ENCODE results near the gene FOCAD. TPM values are rescaled to one million over a fixed set of nuclear protein-coding genes. Genes with fewer than 3 reads are reported as not detected.

Gene FOCAD
- total and polyA plus RNA-seq, 7 experiments from 2014 or later, result 12.8 to 33.7 (median 18.3) TPM

DNA sequence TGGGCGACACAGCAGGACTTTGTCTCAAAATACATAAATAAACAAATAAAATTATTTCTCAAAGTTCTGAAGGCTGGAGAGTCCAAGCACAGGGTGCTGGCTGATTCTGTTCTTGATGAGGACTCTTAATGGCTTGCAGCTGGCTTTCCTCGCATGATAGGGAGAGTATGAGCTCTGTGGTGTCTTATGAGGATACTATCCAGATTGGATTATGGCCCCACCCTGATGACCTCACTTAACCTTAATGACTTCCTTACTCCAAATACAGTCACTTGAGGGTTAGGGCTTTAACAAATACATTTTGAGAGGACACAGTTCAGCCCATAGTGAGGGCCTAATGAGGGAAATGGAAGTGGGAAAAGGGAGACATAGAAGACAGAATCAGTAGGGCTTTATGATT, 87.7 kb downstream of the FOCAD start:
- H3K4me1 Mint-ChIP-seq, result peaks cover 0 to 8% (median 0%) of the 10 kb centered on the region in 7 donors
- POLR2A ChIA-PET, result no interaction called here
- no peaks in the 10 kb centered on the region for H3K27me3 Mint-ChIP-seq

GRCh38 chr9:20775683-20776082, 91.6 kb downstream of the FOCAD start:
- Mint-ChIP-seq H3K27me3 (no peaks in the 10 kb centered on the region), H3K36me3 (peaks cover 15 to 64% (median 35%) of the 10 kb centered on the region in 5 donors), H3K27ac (no peak overlapping the region), H3K4me3 (no peak overlapping the region), H3K9me3 (peaks cover 0 to 3% (median 0%) of the 10 kb centered on the region in 11 donors), H3K4me1 (peaks cover 0 to 8% (median 0%) of the 10 kb centered on the region in 7 donors)
- ChIA-PET POLR2A (no interaction called here), CTCF (no interaction called here)
- H3K4me1 ChIP-seq (ENCODE audit: control insufficient read depth in 2 of 2, insufficient read depth in 2 of 2, low read length in 2 of 2), result no peaks in the 10 kb centered on the region
- no peak overlapping the region for H3K27ac ChIP-seq (ENCODE audit: low read depth, low read length)
- H3K36me3 ChIP-seq (ENCODE audit: control insufficient read depth in 2 of 3, insufficient read depth in 3 of 3, low read length in 3 of 3), result peaks cover 0 to 9% (median 0%) of the 10 kb centered on the region in 3 experiments
- no peak overlapping the region for H3K4me3 ChIP-seq (ENCODE audit: low read length)
- ATAC-seq, result no peak
- H3K9me3 ChIP-seq (ENCODE audit: control insufficient read depth in 2 of 3, low read length in 3 of 3), result no peaks in the 10 kb centered on the region
- no peak for DNase-seq
- intact Hi-C loops (cut with micrococcal nuclease), result no loop called here
- no peaks in the 10 kb centered on the region for H3K27me3 ChIP-seq (ENCODE audit: control insufficient read depth in 2 of 2, insufficient read depth in 2 of 2, low read length in 2 of 2)

More for the DNA sequence above, 87.7 kb downstream of the FOCAD start:
- H3K9me3 Mint-ChIP-seq, result peaks cover 0 to 10% (median under 1%) of the 10 kb centered on the region in 11 donors
- H3K27ac Mint-ChIP-seq, result no peak overlapping the region
- DNase-seq (no peak), ATAC-seq (no peak)
- intact Hi-C loops (cut with micrococcal nuclease), result no loop called here
- Histone ChIP-seq H3K36me3 (ENCODE audit: control insufficient read depth in 2 of 3, insufficient read depth in 3 of 3, low read length in 3 of 3) (peaks cover 0 to 23% (median 3%) of the 10 kb centered on the region in 3 experiments), H3K4me3 (ENCODE audit: low read length) (no peak overlapping the region), H3K27me3 (ENCODE audit: control insufficient read depth in 2 of 2, insufficient read depth in 2 of 2, low read length in 2 of 2) (no peaks in the 10 kb centered on the region), H3K4me1 (ENCODE audit: control insufficient read depth in 2 of 2, insufficient read depth in 2 of 2, low read length in 2 of 2) (no peaks in the 10 kb centered on the region), H3K9me3 (ENCODE audit: control insufficient read depth in 2 of 3, low read length in 3 of 3) (no peaks in the 10 kb centered on the region), H3K27ac (ENCODE audit: low read depth, low read length) (no peak overlapping the region)
- CTCF ChIA-PET, result no interaction called here
- peaks cover 22 to 65% (median 43%) of the 10 kb centered on the region in 5 donors for H3K36me3 Mint-ChIP-seq
- no peak overlapping the region for H3K4me3 Mint-ChIP-seq

GRCh38 chr9:20781092-20781491, 97.0 kb downstream of the FOCAD start:
- Mint-ChIP-seq H3K4me3 (no peak overlapping the region), H3K36me3 (peaks cover 8 to 51% (median 29%) of the 10 kb centered on the region in 5 donors), H3K27me3 (no peaks in the 10 kb centered on the region), H3K27ac (no peak overlapping the region), H3K4me1 (peaks cover 0 to 5% (median 0%) of the 10 kb centered on the region in 7 donors), H3K9me3 (no peaks in the 10 kb centered on the region)
- no peak for ATAC-seq
- Histone ChIP-seq H3K27me3 (ENCODE audit: control insufficient read depth in 2 of 2, insufficient read depth in 2 of 2, low read length in 2 of 2) (no peaks in the 10 kb centered on the region), H3K36me3 (ENCODE audit: control insufficient read depth in 2 of 3, insufficient read depth in 3 of 3, low read length in 3 of 3) (no peaks in the 10 kb centered on the region), H3K4me1 (ENCODE audit: control insufficient read depth in 2 of 2, insufficient read depth in 2 of 2, low read length in 2 of 2) (no peaks in the 10 kb centered on the region), H3K27ac (ENCODE audit: low read depth, low read length) (no peak overlapping the region), H3K9me3 (ENCODE audit: control insufficient read depth in 2 of 3, low read length in 3 of 3) (no peaks in the 10 kb centered on the region), H3K4me3 (ENCODE audit: low read length) (no peak overlapping the region)
- no peak for DNase-seq
- intact Hi-C loops (cut with micrococcal nuclease), result no loop called here
- ChIA-PET CTCF (no interaction called here), POLR2A (no interaction called here)

GRCh38 chr9:20782289-20782688, 98.2 kb downstream of the FOCAD start:
- Mint-ChIP-seq H3K27me3 (no peaks in the 10 kb centered on the region), H3K9me3 (no peaks in the 10 kb centered on the region), H3K4me1 (peaks cover 0 to 5% (median 0%) of the 10 kb centered on the region in 7 donors), H3K4me3 (no peak overlapping the region), H3K27ac (no peak overlapping the region), H3K36me3 (peaks cover 8 to 46% (median 25%) of the 10 kb centered on the region in 5 donors)
- H3K9me3 ChIP-seq (ENCODE audit: control insufficient read depth in 2 of 3, low read length in 3 of 3), result no peaks in the 10 kb centered on the region
- H3K27ac ChIP-seq (ENCODE audit: low read depth, low read length), result no peak overlapping the region
- H3K4me3 ChIP-seq (ENCODE audit: low read length), result no peak overlapping the region
- no peak for ATAC-seq
- no peaks in the 10 kb centered on the region for H3K36me3 ChIP-seq (ENCODE audit: control insufficient read depth in 2 of 3, insufficient read depth in 3 of 3, low read length in 3 of 3)
- POLR2A ChIA-PET, result no interaction called here
- H3K4me1 ChIP-seq (ENCODE audit: control insufficient read depth in 2 of 2, insufficient read depth in 2 of 2, low read length in 2 of 2), result no peaks in the 10 kb centered on the region
- CTCF ChIA-PET, result no interaction called here
- no peak for DNase-seq
- H3K27me3 ChIP-seq (ENCODE audit: control insufficient read depth in 2 of 2, insufficient read depth in 2 of 2, low read length in 2 of 2), result no peaks in the 10 kb centered on the region
- intact Hi-C loops (cut with micrococcal nuclease), result no loop called here

GRCh38 chr9:20783057-20784038, 99.3 kb downstream of the FOCAD start:
- intact Hi-C loops (cut with micrococcal nuclease), result no loop called here
- Mint-ChIP-seq H3K27me3 (no peaks in the 10 kb centered on the region), H3K4me1 (peaks cover 0 to 5% (median 0%) of the 10 kb centered on the region in 7 donors), H3K9me3 (no peaks in the 10 kb centered on the region), H3K4me3 (no peak overlapping the region), H3K36me3 (peaks cover 8 to 51% (median 27%) of the 10 kb centered on the region in 5 donors), H3K27ac (no peak overlapping the region)
- no peaks in the 10 kb centered on the region for H3K27me3 ChIP-seq (ENCODE audit: control insufficient read depth in 2 of 2, insufficient read depth in 2 of 2, low read length in 2 of 2)
- no peaks in the 10 kb centered on the region for H3K4me1 ChIP-seq (ENCODE audit: control insufficient read depth in 2 of 2, insufficient read depth in 2 of 2, low read length in 2 of 2)
- POLR2A ChIA-PET, result interaction anchor here (0.6 kb wide), 1 partner anchor 27 kb away, joined by 5 read pairs; no protein-coding TSS in a partner anchor
- CTCF ChIA-PET, result no interaction called here
- DNase-seq (no peak), ATAC-seq (no peak)
- H3K27ac ChIP-seq (ENCODE audit: low read depth, low read length), result no peak overlapping the region
- no peak overlapping the region for H3K4me3 ChIP-seq (ENCODE audit: low read length)
- no peaks in the 10 kb centered on the region for H3K36me3 ChIP-seq (ENCODE audit: control insufficient read depth in 2 of 3, insufficient read depth in 3 of 3, low read length in 3 of 3)
- H3K9me3 ChIP-seq (ENCODE audit: control insufficient read depth in 2 of 3, low read length in 3 of 3), result no peaks in the 10 kb centered on the region

DNA sequence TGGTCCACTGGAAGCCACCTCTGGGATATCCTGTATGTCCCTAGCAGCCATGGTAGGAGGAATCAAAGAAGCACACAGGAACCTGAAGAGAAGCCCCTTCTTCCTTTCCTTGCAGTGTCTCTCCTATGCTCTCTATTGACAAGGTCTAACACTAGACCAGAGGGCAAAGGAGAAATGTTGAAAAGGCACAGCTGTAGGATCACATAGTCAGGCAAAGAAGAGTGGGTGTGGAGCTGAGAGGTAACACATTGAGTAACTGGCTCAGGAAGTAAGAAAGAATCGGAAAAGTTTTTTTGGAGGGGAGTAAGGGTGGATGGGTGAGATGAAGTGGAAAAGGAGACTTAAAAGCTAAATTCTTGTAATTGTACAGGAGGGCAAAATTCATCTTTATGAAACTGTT, 100.1 kb downstream of the FOCAD start:
- CTCF ChIA-PET, result no interaction called here
- Histone ChIP-seq H3K9me3 (ENCODE audit: control insufficient read depth in 2 of 3, low read length in 3 of 3) (no peaks in the 10 kb centered on the region), H3K4me1 (ENCODE audit: control insufficient read depth in 2 of 2, insufficient read depth in 2 of 2, low read length in 2 of 2) (no peaks in the 10 kb centered on the region), H3K27ac (ENCODE audit: low read depth, low read length) (no peak overlapping the region), H3K27me3 (ENCODE audit: control insufficient read depth in 2 of 2, insufficient read depth in 2 of 2, low read length in 2 of 2) (no peaks in the 10 kb centered on the region), H3K4me3 (ENCODE audit: low read length) (no peak overlapping the region), H3K36me3 (ENCODE audit: control insufficient read depth in 2 of 3, insufficient read depth in 3 of 3, low read length in 3 of 3) (no peaks in the 10 kb centered on the region)
- no peak overlapping the region for H3K27ac Mint-ChIP-seq
- no peaks in the 10 kb centered on the region for H3K27me3 Mint-ChIP-seq
- no peaks in the 10 kb centered on the region for H3K9me3 Mint-ChIP-seq
- peaks cover 8 to 46% (median 19%) of the 10 kb centered on the region in 5 donors for H3K36me3 Mint-ChIP-seq
- ATAC-seq (no peak), DNase-seq (no peak)
- intact Hi-C loops (cut with micrococcal nuclease), result no loop called here
- H3K4me1 Mint-ChIP-seq, result peaks cover 0 to 5% (median 0%) of the 10 kb centered on the region in 7 donors
- POLR2A ChIA-PET, result no interaction called here
- H3K4me3 Mint-ChIP-seq, result no peak overlapping the region
